SK-N-SH (cell line): ENCODE results near the gene CRYBG2. TPM values are rescaled to one million over a fixed set of nuclear protein-coding genes. Genes with fewer than 3 reads are reported as not detected.

ENCODE experiments used
- CTCF ChIA-PET: fragments of 300-600, 350-600 bp; formaldehyde crosslinking; extraction: SDS; loops from one replicate; lab custom pipeline; 2021; lab: Yijun Ruan, JAX
- POLR2A ChIA-PET: fragments of 350-600 bp; sonication (Branson Sonifier 250); formaldehyde crosslinking; extraction: SDS; loops from one replicate; lab custom pipeline; 2020; ENCODE audit warnings: antibody characterized with exemption, inconsistent platforms; lab: Yijun Ruan, JAX
- DNase-seq: peaks from one replicate; pipeline ENCODE4 v3.0.0; 2012
- H2AFZ ChIP-seq: fragments of 200-600 bp; sonication (generic); 2 replicates; pipeline ENCODE4 v1.8.1; 2016; ENCODE audit warnings: antibody characterized with exemption, mild to moderate bottlenecking, low read depth
- H3F3A ChIP-seq: fragments of 200-600 bp; sonication (generic); replicated peaks from 2 replicates; pipeline ENCODE3; 2016; ENCODE audit warnings: antibody characterized with exemption, mild to moderate bottlenecking; ENCODE audit not compliant: insufficient read depth
- H3K27ac ChIP-seq, 2 experiments: fragments of 200-500 bp in 1 of 2; fragments of 200-600 bp in 1 of 2; sonication (Bioruptor generic) in 1 of 2; sonication (generic), shearing (Covaris generic) in 1 of 2; 2 replicates each; pipeline versions ENCODE4 v1.5.1 to v1.6.1; 2014 to 2016; ENCODE audit warnings: low read depth in 2 of 2, inconsistent platforms in 1 of 2, low read length in 1 of 2, mild to moderate bottlenecking in 1 of 2, mixed read lengths in 1 of 2
- H3K27me3 ChIP-seq: fragments of 200-600 bp; sonication (generic), shearing (Covaris generic); 2 replicates; pipeline ENCODE4 v1.6.1; 2016; ENCODE audit warnings: mixed run types; ENCODE audit not compliant: insufficient read depth
- H3K36me3 ChIP-seq, 2 experiments: fragments of 200-500 bp in 1 of 2; fragments of 200-600 bp in 1 of 2; sonication (Bioruptor generic) in 1 of 2; sonication (generic) in 1 of 2; replicated peaks in 1 of 2; 2 replicates each; pipeline versions ENCODE3 to v1.5.1; 2014 to 2016; ENCODE audit warnings: low read length in 1 of 2, mild to moderate bottlenecking in 1 of 2; ENCODE audit not compliant: insufficient read depth in 2 of 2, control insufficient read depth in 1 of 2
- H3K4me1 ChIP-seq, 2 experiments: fragments of 200-500 bp in 1 of 2; fragments of 200-600 bp in 1 of 2; sonication (Bioruptor generic) in 1 of 2; sonication (generic), shearing (Covaris generic) in 1 of 2; 2 replicates each; pipeline versions ENCODE4 v1.5.1 to v1.6.1; 2014 to 2016; ENCODE audit warnings: low read depth in 1 of 2, low read length in 1 of 2, mixed run types in 1 of 2; ENCODE audit not compliant: insufficient read depth in 2 of 2, control insufficient read depth in 1 of 2
- H3K4me2 ChIP-seq: fragments of 200-600 bp; sonication (generic), shearing (Covaris generic); 2 replicates; pipeline ENCODE4 v1.6.1; 2017; ENCODE audit warnings: mixed run types
- H3K4me3 ChIP-seq, 2 experiments: fragments of 200-500 bp in 1 of 2; fragments of 200-600 bp in 1 of 2; sonication (Bioruptor generic) in 1 of 2; sonication (generic), shearing (Covaris generic) in 1 of 2; 2 replicates each; pipeline versions ENCODE4 v1.5.1 to v1.8.1; 2014 to 2016; ENCODE audit warnings: low read depth in 2 of 2, inconsistent platforms in 1 of 2, low read length in 1 of 2, mild to moderate bottlenecking in 1 of 2, mixed read lengths in 1 of 2, moderate library complexity in 1 of 2
- H3K79me2 ChIP-seq: fragments of 200-600 bp; sonication (generic); 2 replicates; pipeline ENCODE4 v1.8.1; 2017; ENCODE audit warnings: mild to moderate bottlenecking; ENCODE audit not compliant: insufficient read depth
- H3K9ac ChIP-seq: fragments of 200-600 bp; sonication (generic); 2 replicates; pipeline ENCODE4 v1.6.1; 2017; ENCODE audit warnings: mixed run types
- H3K9me2 ChIP-seq: fragments of 200-600 bp; sonication (generic); 2 replicates; pipeline ENCODE4 v1.6.1; 2017; ENCODE audit warnings: mixed run types
- H3K9me3 ChIP-seq: fragments of 200-600 bp; sonication (generic); 2 replicates; pipeline ENCODE4 v1.6.1; 2017; ENCODE audit warnings: mixed run types, mild to moderate bottlenecking, moderate library complexity
- H4K20me1 ChIP-seq: fragments of 200-600 bp; sonication (generic); 2 replicates; pipeline ENCODE4 v1.6.1; 2017; ENCODE audit warnings: mild to moderate bottlenecking, mixed run types; ENCODE audit not compliant: insufficient read depth
- CHD2 ChIP-seq: fragments of 150-350 bp; IDR thresholded peaks from 2 replicates; pipeline ENCODE4 v1.6.1; 2018; ENCODE audit warnings: low read length; ENCODE audit not compliant: partially characterized antibody
- CTCF ChIP-seq: fragments of 200-600 bp; sonication (generic); IDR thresholded peaks from 2 replicates; pipeline ENCODE4 v1.6.1; 2017; ENCODE audit warnings: antibody characterized with exemption, mild to moderate bottlenecking, moderate library complexity
- EP300 ChIP-seq, 2 experiments: IDR thresholded peaks; 2 replicates each; pipeline versions ENCODE4 v1.4.0 to v1.6.1; 2012; ENCODE audit warnings: borderline replicate concordance in 1 of 2, low read depth in 1 of 2, low read length in 1 of 2
- FOXJ3 ChIP-seq: sonication (generic); formaldehyde crosslinking; IDR thresholded peaks from 2 replicates; pipeline ENCODE4 v1.5.1; 2020; ENCODE audit warnings: mild to moderate bottlenecking, missing genetic modification reagents
- GATA2 ChIP-seq: sonication (generic); formaldehyde crosslinking; IDR thresholded peaks from 2 replicates; pipeline ENCODE4 v1.5.0; 2020; ENCODE audit warnings: mild to moderate bottlenecking, missing genetic modification reagents
- IRF3 ChIP-seq: fragments of 150-350 bp; IDR thresholded peaks from 2 replicates; pipeline ENCODE4 v1.6.1; 2016; ENCODE audit warnings: mild to moderate bottlenecking, low read depth, low read length
- NRF1 ChIP-seq: IDR thresholded peaks from 2 replicates; pipeline ENCODE4 v1.6.1; 2012; ENCODE audit warnings: low read depth, mild to moderate bottlenecking, low read length
- PBX3 ChIP-seq: IDR thresholded peaks from 2 replicates; pipeline ENCODE4; 2012
- RCOR1 ChIP-seq: fragments of 150-350 bp; IDR thresholded peaks from 2 replicates; pipeline ENCODE4 v1.6.1; 2017; ENCODE audit warnings: antibody characterized with exemption, low read length
- SMC3 ChIP-seq: IDR thresholded peaks from 2 replicates; pipeline ENCODE4 v1.6.1; 2012; ENCODE audit warnings: low read depth, low read length, improper control_type of control experiment
- TAF1 ChIP-seq: IDR thresholded peaks from 2 replicates; pipeline ENCODE4 v1.6.1; 2012; ENCODE audit warnings: low read depth, mild to moderate bottlenecking, low read length, moderate library complexity, borderline replicate concordance
- USF2 ChIP-seq: fragments of 150-350 bp; IDR thresholded peaks from 2 replicates; pipeline ENCODE4 v1.6.1; 2017; ENCODE audit warnings: antibody characterized with exemption, low read length, low read depth, borderline replicate concordance
- YY1 ChIP-seq: IDR thresholded peaks from 2 replicates; pipeline ENCODE4 v1.4.0; 2012; ENCODE audit warnings: low read depth, mild to moderate bottlenecking
- ZBTB33 ChIP-seq: IDR thresholded peaks from 2 replicates; pipeline ENCODE4 v1.4.0; 2012; ENCODE audit warnings: low read depth, borderline replicate concordance
- WGBS: methylation state at CpG from one replicate; pipeline ENCODE4 v1.1.6; 2017; ENCODE audit warnings: low lambda C conversion rate; 5-methylcytosine and 5-hydroxymethylcytosine counted together
- polyA plus RNA-seq, 3 experiments: library from polyadenylated mRNA; depleted of rRNA; stranded (reverse); fragments of >200 nt; gene quantifications; 2 replicates each; pipeline ENCODE4 v1.2.3, GENCODE V29; 2012

The CRYBG2 gene
- polyA plus RNA-seq, 1 of the 3 experiments (the other 2 are of a cell fraction): 0.08 TPM

GRCh38 chr1:26351590-26352337 lies 2.2 kb downstream of the CRYBG2 start:
- no peak for DNase-seq
- 83% methylated on average over 10 of the region's 12 CpGs for WGBS
- CTCF ChIA-PET: interaction anchor here (1.6 to 11.9 kb wide), 3 partner anchors 11 to 65 kb away, joined by 3 to 99 read pairs (median 21); no protein-coding TSS in a partner anchor

More at GRCh38 chr1:26351590-26352337, 2.2 kb downstream of the CRYBG2 start:
- no peaks in the 10 kb centered on the region for H4K20me1 ChIP-seq
- H3K27ac ChIP-seq: no peak overlapping the region
- no peaks in the 10 kb centered on the region for H3K9me2 ChIP-seq
- no peaks in the 10 kb centered on the region for H3F3A ChIP-seq
- no peak overlapping the region for H3K4me3 ChIP-seq
- H3K9ac ChIP-seq: no peak overlapping the region
- no peak overlapping the region for H3K4me2 ChIP-seq
- TF ChIP-seq USF2 (no peak), GATA2 (CRISPR knock-in tag) (no peak), TAF1 (no peak), SMC3 (no peak), ZBTB33 (no peak), PBX3 (no peak), YY1 (no peak), RCOR1 (no peak), NRF1 (no peak), IRF3 (no peak), EP300 (IDR thresholded peaks at IDR 0.05; ENCODE audit: borderline replicate concordance in 1 of 2, low read depth in 1 of 2, low read length in 1 of 2) (no peak), CHD2 (no peak), FOXJ3 (CRISPR knock-in tag) (no peak), CTCF (no peak)
- no peaks in the 10 kb centered on the region for H3K79me2 ChIP-seq
- no peaks in the 10 kb centered on the region for H3K9me3 ChIP-seq
- no peak overlapping the region for H2AFZ ChIP-seq
- H3K4me1 ChIP-seq: no peaks in the 10 kb centered on the region
- H3K27me3 ChIP-seq: no peaks in the 10 kb centered on the region
- H3K36me3 ChIP-seq: no peaks in the 10 kb centered on the region
- POLR2A ChIA-PET: no interaction called here
